Kidney (tissue), 14 donors: ENCODE results near the gene DMC1. TPM values are rescaled to one million over a fixed set of nuclear protein-coding genes. Genes with fewer than 3 reads are reported as not detected.

Experiments used
- DNase-seq, 5 donors: peaks; one replicate each; pipeline ENCODE4 v3.0.0-alpha.2; 2013 to 2020
- FAIRE-seq: peaks from 2 replicates; lab custom pipeline; 2012; peaks lifted over from hg19 to GRCh38; lab: Jason Lieb, UNC
- H3K27ac ChIP-seq, 2 donors: one replicate each; pipeline ENCODE4 v1.7.0; 2013; ENCODE audit warnings: low read depth in 2 of 2, low read length in 2 of 2, inconsistent platforms in 1 of 2
- H3K27me3 ChIP-seq: one replicate; pipeline ENCODE4 v1.7.1; 2013; ENCODE audit warnings: low read length, inconsistent platforms; ENCODE audit not compliant: control insufficient read depth, insufficient read depth
- H3K36me3 ChIP-seq, 3 donors: one replicate each; pipeline versions ENCODE4 v1.7.0 to v1.7.1; 2013; ENCODE audit warnings: low read length in 3 of 3, control low read depth in 1 of 3, inconsistent platforms in 1 of 3; ENCODE audit not compliant: insufficient read depth in 3 of 3, control insufficient read depth in 2 of 3
- H3K4me1 ChIP-seq, 3 donors: one replicate each; pipeline versions ENCODE4 v1.7.0 to v1.7.1; 2013; ENCODE audit warnings: low read length in 3 of 3, inconsistent platforms in 1 of 3, low read depth in 1 of 3; ENCODE audit not compliant: control insufficient read depth in 2 of 3, insufficient read depth in 2 of 3
- H3K4me3 ChIP-seq, 3 donors: one replicate each; pipeline versions ENCODE4 v1.7.0 to v1.8.1; 2013; ENCODE audit warnings: low read length in 3 of 3, control low read depth in 1 of 3, inconsistent platforms in 1 of 3
- H3K9ac ChIP-seq, 3 donors: one replicate each; pipeline versions ENCODE4 v1.7.0 to v1.7.1; 2013; ENCODE audit warnings: low read length in 3 of 3, control low read depth in 1 of 3, inconsistent platforms in 1 of 3
- H3K9me3 ChIP-seq, 3 donors: one replicate each; pipeline versions ENCODE4 v1.7.0 to v1.7.1; 2013; ENCODE audit warnings: low read length in 3 of 3, control low read depth in 1 of 3, inconsistent platforms in 1 of 3; ENCODE audit not compliant: control insufficient read depth in 2 of 3, insufficient read depth in 1 of 3
- intact Hi-C: fragments of 100-400 bp; cut with DNase I; formaldehyde crosslinking; loops from one replicate; pipeline ENCODE4 v1.11.1; 2022
- polyA plus RNA-seq: library from polyadenylated mRNA; stranded (reverse); fragments of 350-450 nt; fragmentation: Illumina TruSeq; extraction: RNeasy Lipid Tissue Mini Kit (QIAGEN cat#74804); gene quantifications from one replicate; pipeline ENCODE4 v1.2.3, GENCODE V29; 2014; ENCODE audit warnings: low read depth, low replicate concordance; ENCODE audit not compliant: insufficient read depth
- total RNA-seq: library from RNA; stranded (reverse); fragmentation: NEBNext Ultra II Directional; extraction: Animal tissue kit (Norgen Biotek cat#: 25700); gene quantifications from one replicate; pipeline ENCODE4 v1.2.1, GENCODE V29; 2021
- TF ChIP-seq, protein P1 (sequence below): IDR thresholded peaks from 3 replicates; pipeline ENCODE4 v1.5.1; 2012; ENCODE audit warnings: mild to moderate bottlenecking, moderate library complexity, borderline replicate concordance; ENCODE audit not compliant: insufficient read depth; ENCODE audit errors: extremely low read depth
- donor health status: control.
- donor health status: control.
- donor health status: control.
- donor health status: control.
- donor health status: control.
- donor health status: DM: yes; HTN: yes; CAD: no.
- donor health status: Normal renal cell carcinoma (clear cell type).

DMC1 gene
- total and polyA plus RNA-seq, 2 donors from 2014 or later = 0.66 TPM; not detected in 1

DNA sequence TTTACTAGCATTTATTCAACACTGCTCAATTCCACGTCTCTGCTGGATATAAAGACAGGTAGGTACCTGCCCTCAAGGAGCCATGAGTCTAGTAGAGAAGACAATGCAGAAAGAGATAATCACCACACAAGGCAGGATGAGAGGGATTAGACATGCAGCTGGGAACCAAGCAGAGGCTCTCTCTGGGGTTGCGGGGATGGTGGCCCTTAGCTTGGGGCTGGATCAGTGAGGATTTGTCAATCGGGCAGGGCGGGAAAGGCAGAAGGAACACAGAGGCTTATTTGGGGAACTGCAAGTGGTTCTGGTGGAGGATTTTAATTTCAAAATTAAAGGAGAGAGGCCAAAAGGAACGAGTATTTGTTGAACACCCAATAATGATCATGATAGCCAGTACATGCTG, 8.5 kb upstream of the DMC1 start:
- peaks cover 0 to 2% (median 0%) of the 10 kb centered on the region in 3 donors for H3K36me3 ChIP-seq
- no peak overlapping the region for H3K4me3 ChIP-seq
- no peaks in the 10 kb centered on the region for H3K4me1 ChIP-seq
- no peaks in the 10 kb centered on the region for H3K27me3 ChIP-seq
- no peak for DNase-seq
- TF ChIP-seq, protein P1, sequence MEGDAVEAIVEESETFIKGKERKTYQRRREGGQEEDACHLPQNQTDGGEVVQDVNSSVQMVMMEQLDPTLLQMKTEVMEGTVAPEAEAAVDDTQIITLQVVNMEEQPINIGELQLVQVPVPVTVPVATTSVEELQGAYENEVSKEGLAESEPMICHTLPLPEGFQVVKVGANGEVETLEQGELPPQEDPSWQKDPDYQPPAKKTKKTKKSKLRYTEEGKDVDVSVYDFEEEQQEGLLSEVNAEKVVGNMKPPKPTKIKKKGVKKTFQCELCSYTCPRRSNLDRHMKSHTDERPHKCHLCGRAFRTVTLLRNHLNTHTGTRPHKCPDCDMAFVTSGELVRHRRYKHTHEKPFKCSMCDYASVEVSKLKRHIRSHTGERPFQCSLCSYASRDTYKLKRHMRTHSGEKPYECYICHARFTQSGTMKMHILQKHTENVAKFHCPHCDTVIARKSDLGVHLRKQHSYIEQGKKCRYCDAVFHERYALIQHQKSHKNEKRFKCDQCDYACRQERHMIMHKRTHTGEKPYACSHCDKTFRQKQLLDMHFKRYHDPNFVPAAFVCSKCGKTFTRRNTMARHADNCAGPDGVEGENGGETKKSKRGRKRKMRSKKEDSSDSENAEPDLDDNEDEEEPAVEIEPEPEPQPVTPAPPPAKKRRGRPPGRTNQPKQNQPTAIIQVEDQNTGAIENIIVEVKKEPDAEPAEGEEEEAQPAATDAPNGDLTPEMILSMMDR = no peak
- H3K27ac ChIP-seq = no peak overlapping the region
- H3K9me3 ChIP-seq = no peaks in the 10 kb centered on the region
- FAIRE-seq = no peak
- H3K9ac ChIP-seq = no peak overlapping the region
- intact Hi-C loops = no loop called here

DNA sequence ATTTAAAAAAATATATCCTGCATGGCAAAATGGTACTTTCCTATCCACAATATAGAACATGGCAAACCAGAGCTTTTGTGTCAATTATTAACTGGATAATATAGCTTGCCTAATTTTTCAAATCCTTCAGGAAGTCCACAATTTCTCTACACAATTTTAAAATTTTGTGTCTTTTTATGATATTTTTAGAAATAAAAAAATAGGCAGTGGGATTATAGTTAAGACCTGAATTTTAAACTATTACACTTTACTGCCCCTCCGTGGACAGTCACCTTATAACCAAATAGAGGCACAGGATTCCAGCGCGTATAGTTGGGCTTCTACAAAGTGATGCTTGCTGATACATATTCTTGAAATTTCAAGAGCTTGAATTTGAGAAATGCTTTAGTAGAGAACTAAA, 2.1 kb upstream of the DMC1 start:
- FAIRE-seq (peak; percentile 98), DNase-seq (peak in 3 of 5 donors; percentile 23 to 79 (median 70))
- Histone ChIP-seq H3K9me3 (no peaks in the 10 kb centered on the region), H3K4me1 (peaks cover 0 to 2% (median 0%) of the 10 kb centered on the region in 3 donors), H3K9ac (no peak overlapping the region), H3K4me3 (no peak overlapping the region), H3K27ac (no peak overlapping the region), H3K27me3 (no peaks in the 10 kb centered on the region), H3K36me3 (no peaks in the 10 kb centered on the region)
- intact Hi-C loops = loop anchor here (5.0 kb wide), 1 partner anchor 520 kb away; no protein-coding TSS in a partner anchor
- TF ChIP-seq, protein P1 = peak; percentile 57

DNA sequence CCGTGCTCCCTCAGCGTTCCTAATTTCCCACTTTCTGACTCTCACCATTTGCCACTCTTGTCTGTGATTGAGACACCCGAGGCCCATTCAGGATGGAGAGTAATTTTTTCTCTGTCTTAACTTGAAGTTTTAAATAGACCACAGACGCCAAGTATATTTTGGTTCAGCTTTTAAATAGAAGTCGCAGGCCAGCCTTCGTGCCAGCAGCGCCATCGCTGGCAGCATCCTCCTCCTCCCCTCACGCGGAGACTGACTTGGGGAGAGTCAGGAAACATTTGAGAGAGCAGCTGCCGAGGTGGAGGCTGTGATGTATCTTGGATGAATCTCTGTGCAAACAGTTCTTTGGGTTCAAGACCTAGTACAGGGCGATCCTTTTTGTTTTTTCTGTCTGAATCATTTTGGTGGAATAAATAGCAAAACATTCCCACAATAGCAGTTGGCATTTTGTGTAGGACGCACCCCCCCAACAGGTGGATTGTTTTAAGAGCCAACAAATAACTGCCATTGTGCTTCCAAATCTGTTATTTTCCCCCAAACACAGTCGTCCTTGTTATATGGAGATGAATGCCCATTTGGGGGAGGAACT, 889 bp upstream of the DMC1 start:
- no peak for FAIRE-seq
- intact Hi-C loops = loop anchor here (5.0 kb wide), 1 partner anchor 519 kb away; no protein-coding TSS in a partner anchor

More for the DNA sequence above, 889 bp upstream of the DMC1 start:
- peak in 3 of 5 donors; percentile 70 to 77 (median 73) for DNase-seq
- peaks cover 0 to 2% (median 0%) of the 10 kb centered on the region in 3 donors for H3K4me1 ChIP-seq
- H3K9me3 ChIP-seq = no peaks in the 10 kb centered on the region
- peak overlapping the region; percentile 77 to 80 (median 79) for H3K4me3 ChIP-seq
- peak overlapping the region in 1 of 2 donors; percentile 38 for H3K27ac ChIP-seq
- no peaks in the 10 kb centered on the region for H3K27me3 ChIP-seq
- H3K9ac ChIP-seq = peak overlapping the region; percentile 49 to 70 (median 63)
- no peaks in the 10 kb centered on the region for H3K36me3 ChIP-seq
- TF ChIP-seq, protein P1 = no peak
